Neural cell (in vitro differentiated cells): ENCODE measurements around the gene PDCD5.

Source experiments
- EZH2 ChIP-seq: fragments of 200-600, 300-800 bp; shearing (Covaris generic), sonication (generic); IDR thresholded peaks from 2 replicates; pipeline ENCODE4 v1.6.1; 2014; ENCODE audit warnings: antibody characterized with exemption, low read length, borderline replicate concordance, mild to moderate bottlenecking; ENCODE audit not compliant: insufficient read depth, poor library complexity, severe bottlenecking
- RAD21 ChIP-seq: fragments of 450-650 bp; conservative IDR thresholded peaks from 2 replicates; pipeline ENCODE4 v1.6.1; 2014; ENCODE audit warnings: antibody characterized with exemption, mild to moderate bottlenecking, moderate library complexity
- TAF1 ChIP-seq: IDR thresholded peaks from 2 replicates; pipeline ENCODE4 v1.6.1; 2012; ENCODE audit warnings: low read depth
- TF ChIP-seq, protein P1 (sequence below): fragments of 450-650 bp; IDR thresholded peaks from 2 replicates; pipeline ENCODE4 v1.5.1; 2014; ENCODE audit warnings: antibody characterized with exemption, mild to moderate bottlenecking, moderate library complexity; ENCODE audit not compliant: poor library complexity, severe bottlenecking

DNA sequence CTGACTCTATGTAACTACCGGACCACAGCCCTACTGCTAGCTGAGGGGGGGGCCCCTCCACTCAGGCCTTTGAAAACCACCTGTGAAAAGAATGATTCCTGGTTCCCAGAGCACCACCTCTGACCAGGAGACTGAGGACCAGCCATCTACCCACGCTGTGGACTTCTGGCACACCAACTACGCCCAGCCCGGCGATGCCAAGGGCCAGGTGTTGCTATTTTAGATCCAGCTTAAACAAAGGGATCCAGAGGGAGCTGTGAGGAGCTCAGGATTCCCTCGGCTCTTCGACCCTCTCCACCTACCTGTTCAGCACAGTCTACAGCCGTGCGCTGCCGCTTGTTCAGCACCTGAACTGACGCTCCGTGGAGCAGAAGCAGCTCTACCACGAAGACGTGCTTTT, 23.0 kb downstream of the PDCD5 start:
- TF ChIP-seq, protein P1, sequence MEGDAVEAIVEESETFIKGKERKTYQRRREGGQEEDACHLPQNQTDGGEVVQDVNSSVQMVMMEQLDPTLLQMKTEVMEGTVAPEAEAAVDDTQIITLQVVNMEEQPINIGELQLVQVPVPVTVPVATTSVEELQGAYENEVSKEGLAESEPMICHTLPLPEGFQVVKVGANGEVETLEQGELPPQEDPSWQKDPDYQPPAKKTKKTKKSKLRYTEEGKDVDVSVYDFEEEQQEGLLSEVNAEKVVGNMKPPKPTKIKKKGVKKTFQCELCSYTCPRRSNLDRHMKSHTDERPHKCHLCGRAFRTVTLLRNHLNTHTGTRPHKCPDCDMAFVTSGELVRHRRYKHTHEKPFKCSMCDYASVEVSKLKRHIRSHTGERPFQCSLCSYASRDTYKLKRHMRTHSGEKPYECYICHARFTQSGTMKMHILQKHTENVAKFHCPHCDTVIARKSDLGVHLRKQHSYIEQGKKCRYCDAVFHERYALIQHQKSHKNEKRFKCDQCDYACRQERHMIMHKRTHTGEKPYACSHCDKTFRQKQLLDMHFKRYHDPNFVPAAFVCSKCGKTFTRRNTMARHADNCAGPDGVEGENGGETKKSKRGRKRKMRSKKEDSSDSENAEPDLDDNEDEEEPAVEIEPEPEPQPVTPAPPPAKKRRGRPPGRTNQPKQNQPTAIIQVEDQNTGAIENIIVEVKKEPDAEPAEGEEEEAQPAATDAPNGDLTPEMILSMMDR, result no peak
- TF ChIP-seq RAD21 (no peak), TAF1 (no peak), EZH2 (no peak)
